ENCODE results near the gene LRRC72.

LRRC72 gene

DNA sequence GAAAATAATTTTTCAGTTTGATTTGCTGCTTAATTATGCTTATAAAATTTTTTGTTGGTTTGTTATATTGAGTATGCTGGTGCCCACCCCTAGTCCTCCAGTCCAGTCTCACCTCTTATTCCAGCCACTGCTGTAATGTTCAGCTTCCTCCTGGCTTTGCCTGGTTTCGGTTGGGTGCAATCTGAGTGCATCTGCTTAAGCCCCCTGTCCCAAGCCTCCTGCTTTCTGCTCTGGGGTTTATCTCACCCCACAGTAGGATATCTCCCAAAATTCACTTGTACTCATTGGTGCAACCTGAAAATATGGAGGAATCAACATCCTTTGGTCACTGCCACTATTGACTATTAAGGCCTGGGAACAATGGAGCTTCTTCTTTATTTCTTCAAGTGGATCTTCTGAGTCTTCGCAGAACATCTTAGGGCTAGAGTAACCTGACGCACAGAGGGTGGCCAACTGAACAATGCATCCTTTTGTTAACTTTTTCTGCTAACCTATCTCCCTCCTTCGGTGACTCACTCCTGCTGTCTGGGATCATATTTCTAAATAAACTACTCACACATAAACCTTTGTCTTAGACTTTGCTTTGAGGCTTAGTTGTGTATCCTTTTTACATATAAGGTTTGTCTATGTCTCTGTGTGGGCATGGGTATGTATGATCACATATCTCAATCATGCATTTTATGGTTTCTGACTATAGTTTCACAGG, 42.0 kb upstream of the LRRC72 start:
- H3K9me3 ChIP-seq (ENCODE audit: control insufficient read depth, insufficient read depth, low read length): no peaks in the 10 kb centered on the region
- TF ChIP-seq, protein P1, sequence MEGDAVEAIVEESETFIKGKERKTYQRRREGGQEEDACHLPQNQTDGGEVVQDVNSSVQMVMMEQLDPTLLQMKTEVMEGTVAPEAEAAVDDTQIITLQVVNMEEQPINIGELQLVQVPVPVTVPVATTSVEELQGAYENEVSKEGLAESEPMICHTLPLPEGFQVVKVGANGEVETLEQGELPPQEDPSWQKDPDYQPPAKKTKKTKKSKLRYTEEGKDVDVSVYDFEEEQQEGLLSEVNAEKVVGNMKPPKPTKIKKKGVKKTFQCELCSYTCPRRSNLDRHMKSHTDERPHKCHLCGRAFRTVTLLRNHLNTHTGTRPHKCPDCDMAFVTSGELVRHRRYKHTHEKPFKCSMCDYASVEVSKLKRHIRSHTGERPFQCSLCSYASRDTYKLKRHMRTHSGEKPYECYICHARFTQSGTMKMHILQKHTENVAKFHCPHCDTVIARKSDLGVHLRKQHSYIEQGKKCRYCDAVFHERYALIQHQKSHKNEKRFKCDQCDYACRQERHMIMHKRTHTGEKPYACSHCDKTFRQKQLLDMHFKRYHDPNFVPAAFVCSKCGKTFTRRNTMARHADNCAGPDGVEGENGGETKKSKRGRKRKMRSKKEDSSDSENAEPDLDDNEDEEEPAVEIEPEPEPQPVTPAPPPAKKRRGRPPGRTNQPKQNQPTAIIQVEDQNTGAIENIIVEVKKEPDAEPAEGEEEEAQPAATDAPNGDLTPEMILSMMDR (IDR thresholded peaks at IDR 0.05; ENCODE audit: low read depth, low read length, poor library complexity, severe bottlenecking): no peak
- TF ChIP-seq EZH2phosphoT487 (IDR thresholded peaks at IDR 0.05; ENCODE audit: borderline replicate concordance, low read length): no peak
- no peak overlapping the region for H3K4me2 ChIP-seq (ENCODE audit: low read length)
- H3K27me3 ChIP-seq (ENCODE audit: control insufficient read depth, low read length): no peaks in the 10 kb centered on the region
- H3K9me2 ChIP-seq (replicated peaks; ENCODE audit: control insufficient read depth, low read length): no peaks in the 10 kb centered on the region
- H3K79me2 ChIP-seq (ENCODE audit: control insufficient read depth, low read length): no peaks in the 10 kb centered on the region
- H3K4me3 ChIP-seq (ENCODE audit: low read length): no peak overlapping the region
- no peaks in the 10 kb centered on the region for H3F3A ChIP-seq (ENCODE audit: control insufficient read depth, insufficient read depth)
- no peaks in the 10 kb centered on the region for H3K36me3 ChIP-seq (ENCODE audit: control insufficient read depth, low read length)
- no peak overlapping the region for H3K27ac ChIP-seq (ENCODE audit: low read depth, low read length)
- no peaks in the 10 kb centered on the region for H3K4me1 ChIP-seq (ENCODE audit: control insufficient read depth, low read length)
- H4K20me1 ChIP-seq (ENCODE audit: control insufficient read depth, insufficient read depth, low read depth, low read length): no peaks in the 10 kb centered on the region

DNA sequence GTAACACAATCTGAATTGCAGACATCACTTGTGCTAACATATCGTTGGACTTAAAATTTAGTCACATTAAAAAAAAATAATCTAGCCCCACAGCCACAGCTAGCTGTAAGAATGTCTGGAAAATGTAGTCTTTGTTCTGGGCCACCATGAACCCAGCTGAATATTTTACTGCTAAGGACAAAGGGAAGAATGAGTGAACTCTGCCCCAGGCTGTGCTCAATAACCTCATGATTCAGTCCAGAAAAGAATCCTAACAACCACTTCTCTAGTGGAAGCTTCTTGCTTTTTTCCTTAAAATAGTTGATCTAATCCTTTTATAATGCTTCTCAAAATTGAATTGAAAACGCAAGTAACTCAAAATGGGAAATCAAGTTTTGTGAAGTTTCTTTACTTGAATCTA, 35.5 kb upstream of the LRRC72 start:
- Histone ChIP-seq H3K4me2 (ENCODE audit: low read length) (no peak overlapping the region), H3F3A (ENCODE audit: control insufficient read depth, insufficient read depth) (no peaks in the 10 kb centered on the region), H3K9me3 (ENCODE audit: control insufficient read depth, insufficient read depth, low read length) (no peaks in the 10 kb centered on the region), H3K9me2 (replicated peaks; ENCODE audit: control insufficient read depth, low read length) (no peaks in the 10 kb centered on the region), H4K20me1 (ENCODE audit: control insufficient read depth, insufficient read depth, low read depth, low read length) (no peaks in the 10 kb centered on the region), H3K27ac (ENCODE audit: low read depth, low read length) (no peak overlapping the region), H3K4me1 (ENCODE audit: control insufficient read depth, low read length) (no peaks in the 10 kb centered on the region), H3K27me3 (ENCODE audit: control insufficient read depth, low read length) (no peaks in the 10 kb centered on the region), H3K4me3 (ENCODE audit: low read length) (no peak overlapping the region), H3K79me2 (ENCODE audit: control insufficient read depth, low read length) (no peaks in the 10 kb centered on the region), H3K36me3 (ENCODE audit: control insufficient read depth, low read length) (no peaks in the 10 kb centered on the region)
- no peak for TF ChIP-seq EZH2phosphoT487 (IDR thresholded peaks at IDR 0.05; ENCODE audit: borderline replicate concordance, low read length)
- TF ChIP-seq, protein P1 (IDR thresholded peaks at IDR 0.05; ENCODE audit: low read depth, low read length, poor library complexity, severe bottlenecking): no peak

DNA sequence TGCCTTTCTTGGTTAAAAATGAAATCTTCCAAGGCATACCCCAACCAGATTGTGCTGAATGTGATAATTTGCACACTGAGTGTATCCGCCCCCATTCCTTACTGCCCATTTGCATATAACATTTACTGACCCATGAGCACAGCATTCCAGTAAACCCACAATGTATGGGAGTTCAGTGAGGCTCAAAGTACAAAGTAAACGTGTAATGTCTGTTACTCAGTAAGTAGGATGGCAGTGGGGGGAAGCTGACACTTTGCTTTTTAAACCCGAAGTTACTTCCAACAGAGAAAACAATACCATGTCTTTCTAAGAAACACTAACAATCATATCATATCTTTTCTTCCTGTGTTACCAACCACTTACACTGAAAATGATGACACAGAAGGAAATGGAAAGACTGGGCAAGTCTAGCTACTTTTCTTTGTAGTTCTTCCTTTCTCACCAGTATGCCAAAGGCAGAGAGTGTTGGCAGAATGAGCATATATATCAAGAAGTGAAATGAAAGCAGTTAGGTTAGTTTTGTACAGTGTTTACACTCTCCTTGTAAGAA, 34.0 kb upstream of the LRRC72 start:
- H3K4me3 ChIP-seq (ENCODE audit: low read length): no peak overlapping the region
- H3K9me3 ChIP-seq (ENCODE audit: control insufficient read depth, insufficient read depth, low read length): no peaks in the 10 kb centered on the region
- H3K9me2 ChIP-seq (replicated peaks; ENCODE audit: control insufficient read depth, low read length): no peaks in the 10 kb centered on the region
- H4K20me1 ChIP-seq (ENCODE audit: control insufficient read depth, insufficient read depth, low read depth, low read length): no peaks in the 10 kb centered on the region
- no peaks in the 10 kb centered on the region for H3K79me2 ChIP-seq (ENCODE audit: control insufficient read depth, low read length)
- H3K4me2 ChIP-seq (ENCODE audit: low read length): no peak overlapping the region
- H3K36me3 ChIP-seq (ENCODE audit: control insufficient read depth, low read length): no peaks in the 10 kb centered on the region
- no peak overlapping the region for H3K27ac ChIP-seq (ENCODE audit: low read depth, low read length)
- H3K4me1 ChIP-seq (ENCODE audit: control insufficient read depth, low read length): no peaks in the 10 kb centered on the region
- no peaks in the 10 kb centered on the region for H3K27me3 ChIP-seq (ENCODE audit: control insufficient read depth, low read length)
- H3F3A ChIP-seq (ENCODE audit: control insufficient read depth, insufficient read depth): no peaks in the 10 kb centered on the region
- no peak for TF ChIP-seq EZH2phosphoT487 (IDR thresholded peaks at IDR 0.05; ENCODE audit: borderline replicate concordance, low read length)
- TF ChIP-seq, protein P1 (IDR thresholded peaks at IDR 0.05; ENCODE audit: low read depth, low read length, poor library complexity, severe bottlenecking): no peak

Measured in DOHH2 (cell line).